Activated CD4-positive, alpha-beta T cell treated with anti-CD3 and anti-CD28 coated beads for 48 hours (primary cell): ENCODE measurements around the gene LDLRAD4.

Source experiments
- DNase-seq: peaks from one replicate; pipeline ENCODE4 v3.0.0-alpha.2; 2020

LDLRAD4 gene

DNA sequence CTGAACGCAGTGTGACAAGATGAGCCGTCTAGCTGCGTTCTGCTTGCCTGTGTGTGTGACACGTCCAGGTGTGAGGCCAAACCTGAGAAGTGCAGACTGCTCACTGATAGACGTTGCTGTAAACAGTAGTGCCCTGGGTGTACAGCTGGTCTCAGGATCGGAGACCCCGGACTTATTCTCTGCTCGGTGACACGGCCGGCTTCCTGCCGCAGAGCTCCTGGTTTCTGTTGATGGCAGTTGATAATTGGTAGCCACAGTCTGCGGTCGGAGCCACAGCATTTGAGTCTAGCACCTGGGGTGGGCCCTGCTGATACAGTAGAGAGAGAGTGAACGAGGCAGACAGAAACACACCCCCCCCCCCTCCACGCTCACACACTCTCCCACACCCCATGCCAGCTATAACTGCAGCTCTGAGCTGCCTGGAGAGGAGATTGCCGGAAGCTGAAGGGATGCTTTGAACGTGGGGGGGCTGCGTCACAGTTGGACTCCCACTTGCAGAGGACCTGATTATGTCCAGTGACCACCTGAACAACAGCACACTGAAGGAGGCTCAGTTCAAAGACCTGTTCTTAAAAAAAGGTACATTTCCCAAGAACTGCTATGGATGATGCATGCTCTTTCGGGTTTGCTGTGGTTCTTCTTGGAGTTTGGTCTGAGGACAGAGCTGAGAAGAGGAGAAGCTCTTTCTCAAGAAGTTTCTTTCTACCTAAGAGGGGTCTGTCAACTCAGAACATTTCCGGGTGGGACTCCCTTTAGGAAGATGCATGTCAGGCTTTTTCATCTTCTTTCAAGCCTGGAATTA lies 393.8 kb downstream of the LDLRAD4 start:
- peak; percentile 79 for DNase-seq

DNA sequence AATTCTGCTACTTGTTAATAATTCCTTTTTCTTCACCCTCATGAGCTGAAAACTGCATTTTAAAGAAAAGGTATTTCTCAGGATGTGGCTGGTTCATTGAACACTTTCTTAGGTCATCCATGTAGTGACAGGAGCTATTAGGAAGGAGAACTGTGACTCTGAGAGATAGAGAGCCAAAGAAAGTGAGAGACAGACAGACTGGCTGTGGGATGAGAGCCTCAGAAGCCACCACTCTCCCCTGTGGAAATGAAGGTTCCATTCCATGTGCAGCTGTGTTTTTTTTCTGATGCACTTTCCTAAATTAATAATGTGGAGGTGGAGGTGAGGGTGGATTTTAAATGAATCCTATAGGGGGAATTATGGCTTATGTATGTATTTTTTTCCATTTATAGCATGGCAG lies 394.5 kb downstream of the LDLRAD4 start:
- DNase-seq: no peak

DNA sequence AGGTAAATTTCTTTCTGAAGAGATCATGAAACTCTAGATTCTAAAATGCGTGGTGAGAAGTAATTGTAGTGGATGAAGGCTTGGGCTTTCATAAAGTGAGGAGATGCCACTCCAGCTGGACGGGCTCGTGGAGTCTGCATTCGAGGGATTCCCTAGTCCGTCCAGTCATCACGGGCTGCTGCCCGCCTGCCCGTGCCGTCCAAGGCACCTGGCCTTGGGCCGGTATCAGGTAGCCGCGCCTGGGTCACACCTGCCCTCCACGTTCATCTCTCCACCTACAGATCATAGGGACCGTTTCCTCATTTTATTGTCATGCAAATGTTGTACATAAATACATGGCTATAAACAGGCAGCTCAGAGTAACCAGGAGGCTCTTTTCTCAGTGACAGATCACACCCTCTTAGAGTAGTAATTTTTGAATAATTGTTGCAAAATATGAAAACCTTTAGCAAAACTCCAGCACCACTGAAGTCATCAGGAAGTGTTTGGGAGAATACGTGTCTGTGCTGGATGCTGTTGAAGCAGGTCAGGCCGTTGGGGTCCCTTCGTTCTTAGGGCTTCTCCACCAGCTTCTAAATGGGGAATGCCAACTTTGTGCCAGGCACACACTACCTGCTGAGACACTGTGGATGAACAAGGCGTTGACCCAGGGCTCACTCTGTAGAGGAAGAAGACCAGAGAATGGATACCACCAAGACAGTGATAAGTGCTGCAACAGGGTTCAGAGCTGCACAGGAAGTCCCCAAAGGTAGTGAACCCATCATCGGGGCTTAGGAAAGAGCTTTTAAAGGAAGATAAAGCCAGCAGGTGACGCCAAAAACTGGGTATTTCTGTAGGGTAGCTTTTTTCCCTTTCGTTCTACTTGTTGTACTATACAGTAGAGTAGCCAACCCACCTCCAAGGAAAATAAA lies 395.3 kb downstream of the LDLRAD4 start:
- no peak for DNase-seq

DNA sequence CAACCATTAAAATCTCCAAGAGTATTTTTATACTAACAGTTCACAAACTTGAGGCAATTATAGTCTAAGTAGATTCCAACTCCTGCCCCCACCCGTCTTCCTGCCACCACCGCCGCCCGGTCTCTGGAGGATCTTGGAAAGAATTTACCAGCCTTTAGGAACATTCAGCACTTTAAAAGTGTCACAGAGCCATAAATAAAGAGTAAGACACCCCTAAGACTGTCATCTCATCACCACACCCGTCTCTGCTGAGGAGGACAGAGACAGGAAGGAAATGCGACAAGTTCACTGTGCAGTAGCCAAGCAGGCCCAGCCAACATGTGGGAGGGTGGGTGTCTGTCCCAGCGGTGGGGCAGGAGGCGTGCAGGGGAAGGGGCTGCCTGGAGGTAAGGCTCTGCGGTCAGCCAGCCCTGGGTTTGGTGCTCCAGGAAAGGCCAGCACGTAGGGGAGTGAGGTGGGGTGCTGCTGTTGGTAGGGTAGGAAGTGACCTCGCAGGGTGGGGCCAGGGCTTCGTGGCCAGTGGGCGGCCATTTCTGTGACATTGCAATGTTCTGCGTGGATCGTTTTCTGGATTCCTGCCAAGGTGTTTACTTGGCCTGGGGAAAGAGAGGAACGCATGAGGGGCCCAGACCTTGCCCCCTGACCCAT lies 396.2 kb downstream of the LDLRAD4 start:
- peak; percentile 27 for DNase-seq

DNA sequence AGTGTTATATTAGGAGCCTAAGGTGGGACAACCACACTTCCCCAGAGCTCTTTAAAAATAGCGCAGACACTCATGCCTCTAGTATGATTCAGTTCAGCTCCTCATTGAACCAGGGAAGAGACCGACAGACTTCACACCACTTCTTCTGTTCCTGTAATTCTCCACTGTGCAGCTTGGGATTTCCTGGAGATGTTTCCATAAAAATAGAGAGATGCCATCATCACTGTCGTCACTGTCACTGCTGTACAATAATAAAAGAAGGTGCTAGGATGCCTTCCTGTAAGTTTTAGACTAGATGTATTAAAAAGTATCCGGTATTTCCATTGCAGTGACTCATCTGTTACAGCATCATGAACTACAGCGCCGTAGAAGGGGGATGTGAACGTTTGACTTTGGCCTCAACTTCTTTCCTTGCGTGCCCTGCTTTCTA lies 396.9 kb downstream of the LDLRAD4 start:
- DNase-seq: peak; percentile 28

DNA sequence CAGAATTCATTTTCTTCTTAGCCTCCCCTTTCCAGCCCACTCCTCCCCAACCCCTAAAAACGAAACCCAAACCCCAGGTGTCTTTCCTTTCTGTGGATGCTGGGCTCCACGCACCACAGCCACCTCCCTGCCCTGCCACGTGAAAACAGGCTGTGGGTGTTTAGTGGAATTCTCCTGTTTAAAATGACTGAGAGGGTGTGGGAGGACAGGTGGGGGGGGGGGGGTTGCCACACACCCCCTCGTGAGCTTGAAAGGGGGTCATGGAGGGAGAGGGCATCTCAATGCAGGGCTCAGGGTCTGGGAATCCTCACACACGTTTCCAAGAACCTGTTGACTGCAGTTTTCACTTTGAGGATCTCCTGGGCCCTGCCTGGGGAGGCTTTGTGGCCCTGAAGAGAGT lies 397.5 kb downstream of the LDLRAD4 start:
- no peak for DNase-seq

DNA sequence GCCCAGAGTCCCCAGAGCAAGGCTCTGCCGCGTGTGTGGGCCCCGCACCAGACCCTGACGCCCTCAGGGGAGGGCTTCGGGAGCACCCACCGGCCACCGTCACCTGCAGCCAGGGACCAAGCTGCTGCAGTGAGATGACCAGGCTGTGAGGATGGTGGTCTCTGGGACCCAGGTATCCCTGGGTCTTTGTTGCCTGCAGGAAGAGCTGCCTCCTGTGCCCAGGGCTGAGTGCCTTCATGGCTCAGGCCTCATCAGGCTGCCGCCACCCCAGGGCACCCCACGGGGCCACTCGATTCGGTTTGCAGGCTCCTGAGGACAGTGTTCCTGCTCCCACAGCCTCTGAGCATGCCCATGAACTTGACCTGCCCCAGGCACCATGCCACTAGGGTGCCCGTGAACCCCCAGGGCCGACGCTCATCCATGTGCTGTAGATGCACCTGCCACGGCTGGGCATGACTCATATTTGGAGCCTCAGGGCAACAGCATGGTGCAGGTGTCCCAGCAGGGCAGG lies 398.0 kb downstream of the LDLRAD4 start:
- DNase-seq: peak; percentile 20

DNA sequence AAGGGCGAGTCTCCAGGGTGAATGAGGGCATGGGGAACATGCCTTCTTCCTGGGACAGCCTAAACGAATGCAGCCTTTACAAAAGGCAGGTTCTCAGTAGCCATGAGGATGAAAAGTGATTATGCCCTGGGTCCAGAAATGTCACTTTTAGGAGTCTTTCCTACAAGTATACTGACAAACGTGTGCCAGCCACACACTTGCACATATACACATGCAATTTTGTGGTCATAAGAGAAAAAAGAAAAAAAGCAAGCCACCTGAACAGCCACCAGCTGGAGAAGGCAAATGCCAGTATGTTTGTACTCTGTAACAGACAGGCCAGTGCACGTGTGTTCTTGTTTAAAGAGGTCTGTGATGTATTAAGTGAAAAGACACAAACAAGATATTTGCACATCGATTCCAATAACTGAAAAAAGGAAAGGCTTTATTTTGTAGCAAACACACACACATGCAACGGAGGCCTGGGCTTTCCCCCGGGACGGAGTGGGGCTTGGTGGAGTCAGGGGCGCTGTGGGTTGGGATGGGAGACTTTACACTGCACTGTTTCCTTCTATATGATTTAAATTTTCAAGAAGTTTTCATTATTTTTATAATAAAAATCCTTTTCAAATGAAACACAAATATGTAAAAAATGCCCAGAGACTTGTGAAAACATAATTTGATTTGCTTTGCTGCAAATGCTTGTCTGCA lies 399.4 kb downstream of the LDLRAD4 start:
- DNase-seq: no peak

DNA sequence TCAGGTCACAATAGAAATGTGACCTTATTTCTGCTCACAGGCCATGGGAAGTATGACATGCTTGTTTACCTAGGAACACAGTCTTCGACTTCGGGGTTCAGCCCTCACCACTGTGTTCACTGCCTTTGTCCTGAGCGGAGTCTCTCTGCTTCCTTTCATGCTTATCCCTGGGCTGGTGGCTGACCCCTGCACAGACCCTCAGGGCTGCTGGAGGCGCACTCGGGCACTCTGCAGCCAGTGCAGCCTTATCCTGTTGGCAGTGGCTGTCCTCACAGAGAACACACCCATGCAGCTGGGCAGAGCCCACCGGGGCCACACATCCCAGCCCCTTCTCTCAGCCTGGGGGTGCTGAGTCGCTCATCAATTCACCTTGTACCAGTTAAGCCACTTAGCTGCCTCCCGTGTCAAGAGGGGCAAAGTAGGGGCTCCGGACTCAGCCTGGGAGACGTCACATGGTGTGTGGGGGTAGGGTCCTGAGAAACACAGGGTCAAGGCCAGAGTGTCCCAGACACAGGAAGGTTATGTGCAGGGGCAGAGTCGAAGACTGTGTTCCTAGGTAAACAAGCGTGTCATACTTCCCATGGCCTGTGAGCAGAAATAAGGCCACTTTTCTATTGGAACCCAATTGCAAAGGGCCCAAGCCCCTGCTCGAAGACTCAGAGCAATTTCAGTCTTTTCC lies 400.3 kb downstream of the LDLRAD4 start:
- DNase-seq: no peak

DNA sequence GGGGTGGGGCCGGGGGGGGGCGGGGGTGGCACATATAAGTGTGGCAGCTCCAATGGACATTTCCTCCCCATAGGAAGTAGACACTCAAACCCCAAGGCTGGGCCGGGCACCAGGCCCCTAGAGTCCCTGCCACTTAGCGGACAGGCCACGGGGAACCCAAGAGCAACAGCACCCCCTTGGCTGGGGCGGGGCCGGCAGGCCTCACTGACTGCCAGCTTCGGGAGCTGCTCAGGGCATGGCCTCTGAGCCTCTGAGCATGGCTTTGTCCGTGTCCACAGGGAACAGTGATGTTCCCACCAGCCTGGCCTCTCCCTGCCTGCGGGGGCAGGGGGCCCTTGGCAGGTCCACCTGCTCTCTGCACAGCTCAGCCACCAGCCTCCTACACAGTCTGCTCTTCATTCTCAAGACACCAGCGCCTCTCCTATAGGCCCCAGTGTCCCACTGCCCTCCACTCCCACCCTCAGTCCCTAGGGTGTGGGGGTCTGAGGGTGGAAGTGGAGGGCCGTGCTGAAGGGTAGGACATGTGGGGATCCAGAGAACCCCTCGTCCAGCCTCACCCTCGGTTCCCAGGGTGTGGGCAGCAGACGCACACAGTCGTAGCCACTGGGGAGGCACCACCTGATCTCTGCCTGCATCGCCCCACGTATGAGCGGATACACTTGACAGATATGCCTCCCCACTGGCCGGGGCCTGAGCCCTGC lies 401.1 kb downstream of the LDLRAD4 start:
- no peak for DNase-seq

DNA sequence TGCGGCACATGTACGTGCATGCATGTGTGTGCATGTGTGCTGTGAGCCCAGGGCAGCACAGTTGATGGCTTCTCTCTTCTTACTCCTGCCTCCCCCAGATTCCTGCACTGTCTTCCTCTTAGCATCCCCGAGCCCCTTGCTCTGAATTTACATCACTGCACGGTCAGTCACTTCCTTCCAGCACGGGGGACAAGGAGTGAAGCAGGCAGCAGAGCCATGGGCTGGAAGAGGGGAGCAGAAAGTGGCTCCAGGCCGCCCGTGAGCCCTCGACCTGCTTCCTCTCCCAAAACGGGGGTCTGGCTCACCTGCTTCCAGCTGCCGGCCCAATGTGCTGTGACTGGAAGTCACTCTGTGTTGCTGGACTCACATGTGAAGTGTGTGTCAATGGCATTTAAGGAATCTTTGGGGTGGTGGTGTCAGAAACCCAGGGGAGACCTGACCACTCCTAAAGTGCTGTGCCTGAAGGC lies 401.7 kb downstream of the LDLRAD4 start:
- DNase-seq: no peak

DNA sequence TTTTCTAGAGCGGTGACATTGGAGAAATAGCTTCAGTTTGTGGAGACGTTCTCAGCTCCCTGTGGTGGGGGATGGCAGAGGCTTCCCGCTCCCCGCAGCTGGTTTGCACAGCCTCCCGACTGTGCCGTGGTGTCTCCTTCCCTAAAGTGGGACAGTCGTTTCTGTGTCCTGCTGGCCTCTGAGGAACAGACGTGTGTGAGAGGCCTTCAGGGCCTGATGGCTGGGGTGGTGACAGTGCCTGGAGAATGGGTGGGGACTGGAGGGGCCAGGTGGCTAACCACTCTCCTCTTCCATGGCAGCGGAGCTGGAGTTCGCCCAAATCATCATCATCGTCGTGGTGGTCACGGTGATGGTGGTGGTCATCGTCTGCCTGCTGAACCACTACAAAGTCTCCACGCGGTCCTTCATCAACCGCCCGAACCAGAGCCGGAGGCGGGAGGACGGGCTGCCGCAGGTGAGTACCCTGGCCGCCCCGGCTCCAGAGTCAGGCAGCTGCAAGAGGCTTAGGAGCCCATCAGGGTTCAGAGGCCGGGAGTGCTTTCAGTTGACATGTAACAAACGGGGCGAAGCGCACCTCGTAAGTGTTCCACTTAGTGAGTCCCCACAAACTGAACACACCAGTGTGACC lies 402.4 kb downstream of the LDLRAD4 start:
- DNase-seq: no peak

DNA sequence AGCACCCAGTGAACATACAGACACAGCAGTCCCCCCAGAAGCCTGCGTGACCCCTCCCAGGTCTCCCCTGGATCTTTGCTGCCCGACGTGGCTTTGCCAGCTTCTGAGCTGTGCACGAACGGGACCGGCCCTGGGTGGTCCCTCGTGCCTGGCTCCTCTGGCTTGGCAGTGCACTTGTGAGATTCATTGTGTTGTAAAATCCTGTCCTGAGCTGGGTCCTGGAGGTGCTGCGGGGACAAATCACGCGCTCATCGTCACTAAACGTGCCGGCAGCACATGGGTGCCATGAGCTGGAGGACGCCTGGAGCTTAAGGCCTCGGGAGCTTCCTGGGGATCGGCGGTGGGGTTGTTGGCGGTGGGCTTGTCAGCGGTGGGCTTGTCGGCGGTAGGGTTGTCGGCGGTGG lies 402.9 kb downstream of the LDLRAD4 start:
- DNase-seq: no peak

DNA sequence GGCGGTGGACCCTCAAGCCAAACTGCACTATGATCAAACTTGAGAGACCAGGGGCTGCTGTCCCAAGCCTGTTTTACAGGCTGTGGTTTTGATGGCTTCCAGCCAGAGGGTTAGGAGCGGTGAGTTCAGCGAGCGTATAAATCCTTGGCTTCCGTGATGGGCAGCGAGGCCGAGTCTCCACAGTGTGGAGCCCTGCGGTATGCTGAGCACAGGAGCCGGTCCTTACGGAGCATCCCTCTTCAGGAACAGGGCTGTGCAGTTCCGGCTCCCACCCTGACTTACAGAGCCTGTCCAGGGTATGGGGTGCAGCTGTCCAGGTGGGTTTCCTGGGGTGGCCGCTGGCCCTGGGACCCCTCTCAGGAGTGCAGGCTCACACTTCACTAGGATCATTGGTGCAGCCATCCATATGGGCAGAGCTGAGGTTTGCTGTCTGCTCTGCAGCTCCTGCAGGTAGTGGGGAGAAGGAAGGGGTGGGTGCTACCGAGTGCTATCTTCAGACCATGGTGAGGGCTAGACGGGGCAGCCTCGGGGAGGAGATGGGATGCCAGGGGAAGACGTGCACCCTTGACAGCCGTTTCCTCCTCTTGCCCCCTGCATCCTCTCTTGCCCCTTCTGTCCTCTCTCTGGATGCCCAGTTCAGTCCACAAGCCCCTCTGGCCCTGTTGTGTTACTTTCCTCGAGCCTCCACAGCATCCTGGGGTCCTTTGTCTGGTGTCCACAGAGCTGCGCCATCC lies 403.5 kb downstream of the LDLRAD4 start:
- no peak for DNase-seq

DNA sequence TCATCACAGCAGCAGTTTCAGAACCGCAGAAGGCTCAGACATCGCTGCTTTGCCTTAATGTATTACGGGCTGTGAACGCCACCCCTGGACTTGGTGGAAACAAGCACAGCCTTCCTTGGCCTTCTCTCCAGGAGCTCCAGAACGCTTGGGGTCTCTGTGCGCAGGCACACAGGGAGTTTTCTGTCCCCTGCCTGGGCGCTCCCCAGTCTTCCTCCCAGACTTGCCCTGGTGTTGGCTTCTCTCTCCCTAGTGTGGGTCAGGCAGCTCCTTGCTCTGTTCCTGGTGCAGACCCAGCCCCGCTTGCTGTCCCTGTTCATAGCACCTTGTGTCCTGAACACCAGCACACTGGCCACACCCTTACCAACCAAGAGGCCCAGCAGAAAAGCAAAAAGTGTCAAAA lies 404.2 kb downstream of the LDLRAD4 start:
- no peak for DNase-seq

DNA sequence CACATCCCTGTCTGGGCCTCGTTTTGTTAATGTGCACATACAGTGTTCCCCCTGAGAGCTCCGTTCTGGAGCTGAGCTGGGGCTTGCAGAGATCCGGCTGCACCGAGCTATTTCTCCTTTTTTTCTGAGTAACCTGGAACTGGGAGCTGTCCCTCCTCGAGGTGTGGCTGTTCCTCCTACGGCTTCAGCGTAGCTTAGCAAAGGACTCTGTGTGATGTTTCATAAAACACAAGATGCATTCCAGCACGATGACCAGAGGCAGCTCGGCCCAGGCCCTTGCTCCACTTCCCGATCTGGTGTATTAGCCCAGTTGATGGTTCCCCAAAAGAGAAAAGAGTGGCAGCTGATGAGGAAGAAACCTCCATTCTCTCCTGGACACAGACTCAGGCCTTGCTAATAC lies 404.8 kb downstream of the LDLRAD4 start:
- DNase-seq: no peak

DNA sequence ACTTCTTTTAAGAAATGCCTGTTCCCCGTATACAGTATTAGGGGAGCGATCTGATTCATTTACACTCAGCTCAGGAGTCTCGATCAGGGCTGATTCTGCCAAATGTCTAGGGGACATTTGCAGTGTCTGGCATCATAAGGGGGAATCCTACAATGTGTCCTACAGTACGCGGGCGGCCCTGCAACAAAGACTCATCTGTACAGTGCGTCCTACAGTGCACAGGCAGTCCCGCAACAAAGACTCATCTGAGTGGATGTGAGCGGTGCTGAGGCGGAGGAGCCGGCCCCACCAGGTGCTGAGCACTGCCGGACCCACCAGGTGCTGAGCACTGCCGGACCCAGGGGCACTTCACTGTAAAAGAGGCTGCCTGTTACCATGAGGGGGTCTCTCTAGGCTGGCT lies 405.3 kb downstream of the LDLRAD4 start:
- DNase-seq: no peak

DNA sequence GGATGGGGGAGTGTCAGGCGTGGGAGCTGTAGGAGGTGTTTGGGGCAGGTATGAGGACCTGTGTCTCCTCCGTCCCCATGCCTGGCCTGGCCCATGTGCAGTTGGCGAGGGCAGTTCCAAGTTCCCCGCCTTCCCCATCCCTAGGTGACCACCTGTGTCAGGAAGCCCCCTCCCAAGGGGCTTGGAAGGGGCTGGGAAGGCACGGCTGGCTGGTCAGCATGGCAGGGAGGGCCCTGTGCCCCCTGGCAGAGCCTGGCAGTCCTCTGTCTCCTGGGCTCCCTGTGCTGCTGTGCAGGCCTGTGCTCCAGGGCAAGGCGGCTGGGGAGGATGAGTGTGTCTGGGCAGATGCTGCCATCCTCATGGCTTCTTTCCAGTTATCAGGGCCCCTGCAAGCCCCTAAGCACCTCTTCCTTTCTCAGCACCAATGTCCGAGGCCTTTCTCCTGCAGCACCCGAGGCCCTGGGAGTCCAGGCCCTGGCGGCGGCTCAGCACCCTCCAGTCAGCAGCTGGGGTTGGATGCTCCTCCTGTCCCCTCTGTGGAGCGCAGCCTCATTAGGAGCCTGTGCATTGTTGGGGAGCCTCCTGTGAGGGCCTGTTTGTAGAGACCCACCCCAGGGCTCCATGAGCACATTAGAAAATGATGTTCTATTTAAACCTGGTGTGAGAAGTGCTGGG lies 406.1 kb downstream of the LDLRAD4 start:
- DNase-seq: no peak

DNA sequence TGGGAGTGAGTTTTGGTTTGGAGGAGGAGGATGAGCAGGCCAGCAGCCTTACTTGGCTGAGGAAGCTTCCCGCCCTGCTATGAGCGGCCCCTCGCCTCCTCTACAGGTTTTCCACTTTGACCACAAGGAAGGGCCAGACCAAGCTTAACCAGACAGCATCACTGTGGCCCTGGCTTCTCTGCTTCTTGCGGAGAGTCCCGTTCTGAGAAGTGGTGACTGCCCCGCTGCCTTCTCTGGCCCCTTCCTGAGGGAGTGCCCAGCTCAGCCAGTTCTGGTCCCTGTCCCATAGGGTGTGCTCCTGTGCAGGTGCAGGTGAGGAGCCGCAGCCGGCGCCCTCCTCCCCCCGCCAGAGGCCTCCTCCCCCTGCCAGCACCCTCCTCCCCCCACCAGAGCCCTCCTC lies 406.8 kb downstream of the LDLRAD4 start:
- DNase-seq: no peak
